Measurements from ENCODE around the gene ROBO2.

DNA sequence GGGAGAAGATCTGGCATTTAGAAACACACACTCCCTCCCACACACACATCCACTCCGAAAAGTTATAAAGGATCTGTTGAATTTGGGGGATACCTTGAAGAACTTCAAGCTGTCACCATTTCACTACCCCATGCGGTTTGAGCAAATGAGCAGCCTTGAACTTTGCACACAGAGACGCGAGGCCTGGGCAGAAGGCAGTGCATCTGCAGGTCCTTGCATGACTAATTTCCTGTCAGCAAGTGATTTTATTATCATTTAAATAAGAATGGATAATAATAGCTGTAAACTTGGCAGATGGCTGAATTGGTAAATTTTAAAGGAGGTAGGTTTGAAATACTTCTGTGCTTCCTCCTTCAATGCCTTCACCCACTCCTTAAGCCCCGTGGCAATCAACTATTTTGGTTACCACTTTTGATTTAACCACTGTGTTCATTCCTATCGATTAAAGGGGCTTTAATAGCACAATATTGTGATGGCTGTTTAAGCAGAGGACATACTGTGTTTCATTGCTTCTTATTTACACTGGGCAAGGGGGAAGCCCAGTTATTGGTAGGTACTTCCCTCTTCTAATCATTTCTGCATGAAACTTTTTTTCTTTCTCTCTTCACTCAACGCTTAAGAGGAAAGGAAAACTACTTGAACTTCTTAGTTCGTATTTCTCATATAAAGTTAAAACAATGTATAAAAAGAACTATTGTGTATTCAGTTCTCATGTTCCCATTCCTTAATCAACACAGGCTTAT is 108.1 kb downstream of the ROBO2 start:
- TF ChIP-seq RFX5 (IDR thresholded peaks at IDR 0.05; ENCODE audit: low read length) (no peak), POLR2AphosphoS5 (IDR thresholded peaks at IDR 0.05; ENCODE audit: low read depth, low read length) (no peak), MXI1 (IDR thresholded peaks at IDR 0.05; ENCODE audit: low read depth, low read length) (no peak), JUND (IDR thresholded peaks at IDR 0.05) (no peak), CHD2 (IDR thresholded peaks at IDR 0.05; ENCODE audit: low read length, partially characterized antibody) (no peak), SMC3 (IDR thresholded peaks at IDR 0.05; ENCODE audit: low read depth, low read length) (no peak), YY1 (IDR thresholded peaks at IDR 0.05; ENCODE audit: low read depth) (no peak), FOSL2 (IDR thresholded peaks at IDR 0.05; ENCODE audit: borderline replicate concordance, low read depth) (no peak)
- TF ChIP-seq, protein P1, sequence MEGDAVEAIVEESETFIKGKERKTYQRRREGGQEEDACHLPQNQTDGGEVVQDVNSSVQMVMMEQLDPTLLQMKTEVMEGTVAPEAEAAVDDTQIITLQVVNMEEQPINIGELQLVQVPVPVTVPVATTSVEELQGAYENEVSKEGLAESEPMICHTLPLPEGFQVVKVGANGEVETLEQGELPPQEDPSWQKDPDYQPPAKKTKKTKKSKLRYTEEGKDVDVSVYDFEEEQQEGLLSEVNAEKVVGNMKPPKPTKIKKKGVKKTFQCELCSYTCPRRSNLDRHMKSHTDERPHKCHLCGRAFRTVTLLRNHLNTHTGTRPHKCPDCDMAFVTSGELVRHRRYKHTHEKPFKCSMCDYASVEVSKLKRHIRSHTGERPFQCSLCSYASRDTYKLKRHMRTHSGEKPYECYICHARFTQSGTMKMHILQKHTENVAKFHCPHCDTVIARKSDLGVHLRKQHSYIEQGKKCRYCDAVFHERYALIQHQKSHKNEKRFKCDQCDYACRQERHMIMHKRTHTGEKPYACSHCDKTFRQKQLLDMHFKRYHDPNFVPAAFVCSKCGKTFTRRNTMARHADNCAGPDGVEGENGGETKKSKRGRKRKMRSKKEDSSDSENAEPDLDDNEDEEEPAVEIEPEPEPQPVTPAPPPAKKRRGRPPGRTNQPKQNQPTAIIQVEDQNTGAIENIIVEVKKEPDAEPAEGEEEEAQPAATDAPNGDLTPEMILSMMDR (IDR thresholded peaks at IDR 0.05): no peak
- TF ChIP-seq, protein P2, sequence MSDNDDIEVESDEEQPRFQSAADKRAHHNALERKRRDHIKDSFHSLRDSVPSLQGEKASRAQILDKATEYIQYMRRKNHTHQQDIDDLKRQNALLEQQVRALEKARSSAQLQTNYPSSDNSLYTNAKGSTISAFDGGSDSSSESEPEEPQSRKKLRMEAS (IDR thresholded peaks at IDR 0.05; ENCODE audit: low read depth): no peak
- TF ChIP-seq, protein P3, sequence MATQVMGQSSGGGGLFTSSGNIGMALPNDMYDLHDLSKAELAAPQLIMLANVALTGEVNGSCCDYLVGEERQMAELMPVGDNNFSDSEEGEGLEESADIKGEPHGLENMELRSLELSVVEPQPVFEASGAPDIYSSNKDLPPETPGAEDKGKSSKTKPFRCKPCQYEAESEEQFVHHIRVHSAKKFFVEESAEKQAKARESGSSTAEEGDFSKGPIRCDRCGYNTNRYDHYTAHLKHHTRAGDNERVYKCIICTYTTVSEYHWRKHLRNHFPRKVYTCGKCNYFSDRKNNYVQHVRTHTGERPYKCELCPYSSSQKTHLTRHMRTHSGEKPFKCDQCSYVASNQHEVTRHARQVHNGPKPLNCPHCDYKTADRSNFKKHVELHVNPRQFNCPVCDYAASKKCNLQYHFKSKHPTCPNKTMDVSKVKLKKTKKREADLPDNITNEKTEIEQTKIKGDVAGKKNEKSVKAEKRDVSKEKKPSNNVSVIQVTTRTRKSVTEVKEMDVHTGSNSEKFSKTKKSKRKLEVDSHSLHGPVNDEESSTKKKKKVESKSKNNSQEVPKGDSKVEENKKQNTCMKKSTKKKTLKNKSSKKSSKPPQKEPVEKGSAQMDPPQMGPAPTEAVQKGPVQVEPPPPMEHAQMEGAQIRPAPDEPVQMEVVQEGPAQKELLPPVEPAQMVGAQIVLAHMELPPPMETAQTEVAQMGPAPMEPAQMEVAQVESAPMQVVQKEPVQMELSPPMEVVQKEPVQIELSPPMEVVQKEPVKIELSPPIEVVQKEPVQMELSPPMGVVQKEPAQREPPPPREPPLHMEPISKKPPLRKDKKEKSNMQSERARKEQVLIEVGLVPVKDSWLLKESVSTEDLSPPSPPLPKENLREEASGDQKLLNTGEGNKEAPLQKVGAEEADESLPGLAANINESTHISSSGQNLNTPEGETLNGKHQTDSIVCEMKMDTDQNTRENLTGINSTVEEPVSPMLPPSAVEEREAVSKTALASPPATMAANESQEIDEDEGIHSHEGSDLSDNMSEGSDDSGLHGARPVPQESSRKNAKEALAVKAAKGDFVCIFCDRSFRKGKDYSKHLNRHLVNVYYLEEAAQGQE (IDR thresholded peaks at IDR 0.05; ENCODE audit: low read depth, low read length): no peak

All from SK-N-SH (cell line).